B cell (primary cell): ENCODE results near the gene ZNF793.

ENCODE experiments used
- CTCF ChIP-seq: fragments of 200-600 bp; IDR thresholded peaks from one replicate; pipeline ENCODE4 v1.8.0; 2022; ENCODE audit warnings: antibody characterized with exemption, mild to moderate bottlenecking
- EZH2 ChIP-seq: IDR thresholded peaks from 2 replicates; pipeline ENCODE4 v1.6.1; 2012; ENCODE audit warnings: borderline replicate concordance, low read depth, mild to moderate bottlenecking, moderate library complexity, low read length; ENCODE audit not compliant: insufficient read depth, poor library complexity, severe bottlenecking

GRCh38 chr19:37513397-37513796 is 6.7 kb downstream of the ZNF793 start:
- no peak for TF ChIP-seq CTCF
- no peak for TF ChIP-seq EZH2
